Colonic mucosa (tissue), 4 donors: Measurements from ENCODE around the gene C1orf174. TPM values are rescaled to one million over a fixed set of nuclear protein-coding genes. Genes with fewer than 3 reads are reported as not detected.

Experiments
- DNase-seq: peaks from one replicate; pipeline ENCODE4 v3.0.0-alpha.2; 2020
- H3K27ac ChIP-seq: fragments of 200-600 bp; one replicate; pipeline ENCODE4 v1.8.0; 2021
- H3K27me3 ChIP-seq: fragments of 200-600 bp; one replicate; pipeline ENCODE4 v1.8.0; 2021
- H3K36me3 ChIP-seq: fragments of 200-600 bp; one replicate; pipeline ENCODE4 v1.8.0; 2021
- H3K4me1 ChIP-seq: fragments of 200-600 bp; one replicate; pipeline ENCODE4 v1.8.0; 2021; ENCODE audit warnings: mild to moderate bottlenecking
- H3K4me3 ChIP-seq: fragments of 200-600 bp; one replicate; pipeline ENCODE4 v1.8.0; 2021
- H3K9ac ChIP-seq, 2 donors: one replicate each; pipeline ENCODE4 v1.7.0; 2013; ENCODE audit warnings: control low read depth in 2 of 2, low read depth in 2 of 2, low read length in 2 of 2
- H3K9me3 ChIP-seq: fragments of 200-600 bp; one replicate; pipeline ENCODE4 v1.8.0; 2021
- intact Hi-C: fragments of 100-400 bp; cut with DNase I; formaldehyde crosslinking; loops from one replicate; pipeline ENCODE4 v1.14.1; 2022
- total RNA-seq, 2 donors: library from RNA; stranded (reverse); fragmentation: NEBNext Ultra II Directional in 1 of 2; extraction: Animal tissue kit (Norgen Biotek cat#: 25700) in 1 of 2; gene quantifications; one replicate each; pipeline ENCODE4 v1.2.1, GENCODE V29; 2021
- TF ChIP-seq, protein P1 (sequence below): fragments of 200-600 bp; IDR thresholded peaks from one replicate; pipeline ENCODE4 v1.8.0; 2022; ENCODE audit warnings: antibody characterized with exemption, mild to moderate bottlenecking
- donor health status: healthy.
- donor health status: DM: no; HTN: no; CAD: no.
- donor health status: DM: no; HTN: no; CAD: no.

Gene C1orf174
- total RNA-seq, 2 donors from 2014 or later: 19.4 to 32.8 TPM

DNA sequence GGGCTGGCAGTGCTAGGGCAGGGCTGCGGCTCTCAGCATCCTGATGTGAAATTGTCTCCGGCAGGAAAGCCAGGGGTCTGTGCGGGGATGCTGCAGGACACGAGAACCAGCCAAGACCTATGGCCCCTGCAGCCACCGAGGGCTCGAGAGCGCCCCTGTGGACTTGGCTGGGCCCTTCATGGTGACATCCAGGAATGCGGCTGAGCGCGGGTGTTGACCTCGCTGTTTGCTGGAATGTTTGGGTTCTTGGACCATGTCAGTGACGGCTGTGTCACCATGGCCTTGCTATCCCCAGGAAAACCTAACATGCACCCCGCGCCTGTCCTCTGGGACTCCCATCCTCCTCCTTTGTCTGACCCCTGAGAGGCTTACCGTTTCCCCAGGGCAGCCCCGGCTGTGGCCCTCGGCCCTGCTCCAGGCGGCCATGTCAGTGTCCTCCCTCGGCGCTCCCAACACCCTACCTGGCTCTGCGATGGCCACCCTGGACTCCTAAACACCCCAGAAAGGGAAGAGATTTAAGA is 14.3 kb upstream of the C1orf174 start:
- no peaks in the 10 kb centered on the region for H3K27me3 ChIP-seq
- no peaks in the 10 kb centered on the region for H3K4me1 ChIP-seq
- no peak overlapping the region for H3K9ac ChIP-seq
- no peaks in the 10 kb centered on the region for H3K36me3 ChIP-seq
- H3K4me3 ChIP-seq: no peak overlapping the region
- no peak for DNase-seq
- intact Hi-C loops: no loop called here
- H3K9me3 ChIP-seq: no peaks in the 10 kb centered on the region
- TF ChIP-seq, protein P1, sequence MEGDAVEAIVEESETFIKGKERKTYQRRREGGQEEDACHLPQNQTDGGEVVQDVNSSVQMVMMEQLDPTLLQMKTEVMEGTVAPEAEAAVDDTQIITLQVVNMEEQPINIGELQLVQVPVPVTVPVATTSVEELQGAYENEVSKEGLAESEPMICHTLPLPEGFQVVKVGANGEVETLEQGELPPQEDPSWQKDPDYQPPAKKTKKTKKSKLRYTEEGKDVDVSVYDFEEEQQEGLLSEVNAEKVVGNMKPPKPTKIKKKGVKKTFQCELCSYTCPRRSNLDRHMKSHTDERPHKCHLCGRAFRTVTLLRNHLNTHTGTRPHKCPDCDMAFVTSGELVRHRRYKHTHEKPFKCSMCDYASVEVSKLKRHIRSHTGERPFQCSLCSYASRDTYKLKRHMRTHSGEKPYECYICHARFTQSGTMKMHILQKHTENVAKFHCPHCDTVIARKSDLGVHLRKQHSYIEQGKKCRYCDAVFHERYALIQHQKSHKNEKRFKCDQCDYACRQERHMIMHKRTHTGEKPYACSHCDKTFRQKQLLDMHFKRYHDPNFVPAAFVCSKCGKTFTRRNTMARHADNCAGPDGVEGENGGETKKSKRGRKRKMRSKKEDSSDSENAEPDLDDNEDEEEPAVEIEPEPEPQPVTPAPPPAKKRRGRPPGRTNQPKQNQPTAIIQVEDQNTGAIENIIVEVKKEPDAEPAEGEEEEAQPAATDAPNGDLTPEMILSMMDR: no peak
- no peak overlapping the region for H3K27ac ChIP-seq

- Histone ChIP-seq H3K9me3 (no peaks in the 10 kb centered on the region), H3K27me3 (no peaks in the 10 kb centered on the region), H3K36me3 (no peaks in the 10 kb centered on the region), H3K4me3 (no peak overlapping the region), H3K27ac (no peak overlapping the region), H3K9ac (no peak overlapping the region), H3K4me1 (no peaks in the 10 kb centered on the region)
- no peak for DNase-seq
- intact Hi-C loops: no loop called here
- TF ChIP-seq, protein P1: no peak
These were observed 13.0 kb upstream of the C1orf174 start for GRCh38 chr1:3912809-3913685.

GRCh38 chr1:3911981-3912808 is 12.1 kb upstream of the C1orf174 start:
- H3K27ac ChIP-seq: no peak overlapping the region
- DNase-seq: no peak
- TF ChIP-seq, protein P1: no peak
- intact Hi-C loops: no loop called here
- H3K9ac ChIP-seq: no peak overlapping the region
- no peaks in the 10 kb centered on the region for H3K4me1 ChIP-seq
- H3K4me3 ChIP-seq: no peak overlapping the region
- H3K36me3 ChIP-seq: no peaks in the 10 kb centered on the region
- no peaks in the 10 kb centered on the region for H3K9me3 ChIP-seq
- no peaks in the 10 kb centered on the region for H3K27me3 ChIP-seq

DNA sequence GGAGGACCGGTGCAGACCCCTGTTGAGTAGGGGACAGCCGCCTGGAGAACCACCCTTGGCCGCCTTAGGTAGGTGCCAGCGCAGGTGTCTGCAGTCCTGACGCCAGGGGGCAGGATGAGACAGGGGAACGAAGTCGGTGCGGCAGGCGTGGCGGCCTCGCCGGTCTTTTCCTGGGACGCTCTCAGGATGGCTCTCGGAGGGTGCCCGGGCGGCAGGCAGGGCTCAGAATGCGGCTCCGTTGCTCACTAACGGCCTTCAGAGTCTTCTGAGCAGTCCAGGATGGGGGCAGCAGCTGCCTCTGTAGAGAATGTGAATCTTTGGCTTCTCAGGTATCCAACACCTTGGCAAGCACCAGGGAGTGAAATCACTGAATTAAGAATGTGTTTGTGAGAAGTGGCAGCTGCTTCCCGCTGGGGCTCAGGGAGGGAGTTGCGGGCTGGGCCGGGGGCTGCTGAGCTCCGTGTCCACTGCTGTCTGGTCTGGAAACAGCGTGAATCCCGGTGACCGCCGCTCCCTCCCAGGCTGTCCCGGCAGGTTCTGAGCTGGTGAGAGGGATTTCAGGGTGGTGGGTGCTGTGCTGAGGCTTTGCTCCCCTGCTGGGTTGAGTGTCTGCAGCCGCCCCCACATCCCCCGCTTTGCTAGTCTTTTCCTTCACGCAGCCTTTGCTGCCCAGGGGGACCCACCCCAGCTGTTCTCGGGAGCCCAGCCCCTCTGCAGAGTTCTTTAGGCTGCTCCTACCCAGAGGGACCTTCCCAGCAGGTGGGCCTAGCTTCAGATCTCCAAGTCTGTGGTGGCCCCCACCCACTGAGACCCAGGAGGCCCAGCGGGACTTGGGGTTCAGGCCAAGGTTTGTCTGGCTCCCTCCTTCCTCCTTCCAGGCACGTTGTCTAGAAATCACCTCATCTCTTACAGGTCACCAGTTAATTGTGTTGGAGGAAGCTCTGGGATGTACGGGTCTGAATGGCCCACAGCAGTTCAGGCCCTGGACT is 11.1 kb upstream of the C1orf174 start:
- Histone ChIP-seq H3K27ac (no peak overlapping the region), H3K9ac (no peak overlapping the region), H3K4me3 (no peak overlapping the region), H3K27me3 (no peaks in the 10 kb centered on the region), H3K36me3 (no peaks in the 10 kb centered on the region), H3K4me1 (no peaks in the 10 kb centered on the region), H3K9me3 (no peaks in the 10 kb centered on the region)
- intact Hi-C loops: no loop called here
- TF ChIP-seq, protein P1: peak; percentile 68
- DNase-seq: peak; percentile 80
